ENCODE data around the gene GALNT10.

The GALNT10 gene

DNA sequence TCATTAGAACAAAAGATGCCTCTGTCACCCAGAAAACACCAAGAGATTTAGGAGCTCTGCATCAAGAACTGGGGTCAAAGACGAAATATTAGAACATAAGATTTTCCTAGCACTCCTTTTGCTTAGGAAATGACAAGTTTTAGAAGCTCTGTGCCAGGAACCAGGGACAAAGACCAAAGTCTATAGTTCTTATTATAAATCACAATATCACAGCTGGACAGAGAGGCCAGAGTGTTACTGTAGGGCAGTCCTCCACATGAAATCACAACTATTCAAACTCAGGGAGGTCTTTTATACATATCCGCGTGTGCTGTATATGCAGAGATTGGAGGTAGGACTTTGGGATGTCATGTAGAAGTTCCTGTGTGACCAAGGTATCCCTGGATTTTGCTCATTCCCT lies 138.5 kb downstream of the GALNT10 start:
- DNase-seq, result no peak

DNA sequence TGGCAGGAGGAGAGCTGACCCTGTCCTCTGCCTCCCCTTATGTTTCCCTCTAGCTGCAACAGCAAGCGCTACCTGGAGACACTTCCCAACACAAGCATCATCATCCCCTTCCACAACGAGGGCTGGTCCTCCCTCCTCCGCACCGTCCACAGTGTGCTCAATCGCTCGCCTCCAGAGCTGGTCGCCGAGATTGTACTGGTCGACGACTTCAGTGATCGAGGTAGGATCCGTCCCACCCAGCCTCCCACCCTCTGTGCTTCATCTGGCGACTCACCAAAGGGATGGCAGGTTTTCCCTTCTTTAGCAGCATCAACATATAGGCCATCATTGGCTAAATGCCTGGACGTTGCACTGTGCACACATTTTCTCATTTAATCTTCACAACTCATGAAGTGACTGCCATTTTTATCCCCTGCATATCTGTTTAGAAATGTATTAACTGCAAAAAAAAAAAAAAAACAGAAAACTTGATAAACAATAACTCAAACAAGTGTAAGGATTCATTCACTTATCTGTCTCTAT lies 139.0 kb downstream of the GALNT10 start:
- no peak for DNase-seq

DNA sequence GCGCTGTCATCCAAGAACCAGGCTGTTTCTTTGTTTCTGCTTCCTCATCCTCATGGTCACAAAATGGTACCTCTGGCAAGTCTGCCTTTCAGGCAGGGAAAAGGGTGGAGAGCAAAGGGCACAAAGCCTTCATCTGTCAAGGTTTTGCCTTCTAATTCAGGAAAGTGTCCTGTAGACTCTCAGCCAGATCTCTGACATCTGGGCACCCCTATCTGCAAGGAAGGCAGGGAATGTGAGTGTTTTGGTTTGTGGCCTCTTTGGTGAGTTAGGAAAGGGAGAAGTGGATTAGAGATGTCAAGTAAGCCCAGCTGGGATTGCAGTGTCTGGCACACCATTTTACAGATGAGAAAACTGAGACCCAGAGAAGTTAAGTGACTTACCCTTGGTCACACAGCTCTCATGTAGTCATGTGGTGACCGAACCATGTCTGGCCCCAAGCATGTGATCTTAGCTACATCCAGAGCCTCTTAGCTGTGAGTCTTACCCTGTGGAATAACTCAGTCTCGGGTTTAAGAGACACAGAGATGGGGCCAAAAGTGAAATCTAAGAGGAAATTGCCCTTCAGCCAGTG lies 139.6 kb downstream of the GALNT10 start:
- no peak for DNase-seq

DNA sequence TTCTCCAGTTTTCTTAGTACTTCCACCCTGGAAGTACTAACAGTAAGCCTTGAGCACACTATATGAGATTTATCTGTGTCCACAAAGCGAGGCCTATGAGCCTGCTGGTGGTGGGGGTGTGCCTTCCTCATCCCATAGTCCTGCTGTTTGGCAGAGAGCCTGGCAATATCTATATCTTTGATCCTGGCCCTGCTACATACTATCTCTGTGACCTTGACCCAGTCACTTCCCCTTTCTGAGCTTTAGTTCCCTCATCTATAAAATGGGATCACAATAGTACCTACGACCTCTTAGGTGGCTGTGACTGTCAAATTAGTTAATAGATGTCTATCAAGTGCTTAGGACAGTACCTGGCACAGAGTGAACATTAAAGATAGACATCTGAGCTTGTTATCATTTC lies 140.7 kb downstream of the GALNT10 start:
- no peak for DNase-seq

DNA sequence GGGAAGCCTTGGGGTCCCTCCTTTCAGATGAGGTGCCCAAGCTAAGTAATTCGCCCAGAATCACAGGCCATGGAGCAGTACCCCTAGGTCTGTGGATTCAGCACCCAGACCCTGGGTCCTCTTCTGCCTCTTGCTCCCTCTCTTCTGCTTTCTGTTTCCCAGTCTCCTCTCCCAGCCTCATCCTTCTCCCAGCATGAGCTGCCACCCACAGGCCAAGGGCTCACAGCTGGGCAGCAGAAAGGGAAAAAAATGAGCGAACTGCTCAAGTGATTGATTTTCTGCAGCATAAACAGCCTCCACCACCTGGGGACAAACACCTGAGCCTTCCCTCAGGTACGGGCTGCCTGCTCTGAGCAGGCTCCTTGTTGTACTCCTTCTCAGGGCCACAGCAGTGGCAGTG lies 141.4 kb downstream of the GALNT10 start:
- DNase-seq, result no peak

DNA sequence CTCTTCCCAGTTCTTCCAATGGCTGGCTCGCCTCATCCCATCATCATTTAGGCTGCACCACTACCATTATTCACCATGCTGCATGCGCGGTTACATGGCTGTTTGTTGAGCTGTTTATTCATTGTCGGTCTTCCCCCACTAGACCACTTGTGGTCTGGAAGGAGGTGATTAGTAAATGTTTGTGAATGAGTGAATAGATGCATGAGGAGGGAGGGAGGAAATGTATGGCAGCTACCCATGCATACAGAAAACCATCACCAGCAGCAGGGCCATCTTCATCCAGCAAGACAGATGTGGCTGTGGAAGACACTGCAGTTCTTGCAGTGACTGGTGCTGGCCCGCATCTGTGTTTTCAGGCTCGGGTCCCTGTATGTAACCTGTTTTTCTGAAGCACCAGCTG lies 141.9 kb downstream of the GALNT10 start:
- no peak for DNase-seq

DNA sequence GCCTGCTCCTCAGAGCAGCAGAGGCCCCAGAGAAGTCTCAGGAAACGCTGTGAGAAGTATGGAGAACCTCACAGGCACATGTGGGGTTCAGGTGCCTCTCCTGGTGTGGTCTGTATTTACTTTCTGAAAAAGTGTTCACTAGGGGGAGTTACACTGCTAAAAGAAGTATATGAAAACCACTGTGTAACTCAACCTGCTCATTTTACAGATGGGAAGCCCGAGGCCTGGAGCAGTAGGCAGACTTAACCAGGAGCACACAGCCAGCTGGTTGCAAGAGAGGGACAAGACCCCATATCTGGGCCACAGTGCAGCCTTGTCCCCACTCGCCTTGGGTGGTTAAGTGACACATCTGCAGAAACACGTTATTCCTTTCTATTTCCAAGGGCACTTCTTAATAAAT lies 142.5 kb downstream of the GALNT10 start:
- no peak for DNase-seq

DNA sequence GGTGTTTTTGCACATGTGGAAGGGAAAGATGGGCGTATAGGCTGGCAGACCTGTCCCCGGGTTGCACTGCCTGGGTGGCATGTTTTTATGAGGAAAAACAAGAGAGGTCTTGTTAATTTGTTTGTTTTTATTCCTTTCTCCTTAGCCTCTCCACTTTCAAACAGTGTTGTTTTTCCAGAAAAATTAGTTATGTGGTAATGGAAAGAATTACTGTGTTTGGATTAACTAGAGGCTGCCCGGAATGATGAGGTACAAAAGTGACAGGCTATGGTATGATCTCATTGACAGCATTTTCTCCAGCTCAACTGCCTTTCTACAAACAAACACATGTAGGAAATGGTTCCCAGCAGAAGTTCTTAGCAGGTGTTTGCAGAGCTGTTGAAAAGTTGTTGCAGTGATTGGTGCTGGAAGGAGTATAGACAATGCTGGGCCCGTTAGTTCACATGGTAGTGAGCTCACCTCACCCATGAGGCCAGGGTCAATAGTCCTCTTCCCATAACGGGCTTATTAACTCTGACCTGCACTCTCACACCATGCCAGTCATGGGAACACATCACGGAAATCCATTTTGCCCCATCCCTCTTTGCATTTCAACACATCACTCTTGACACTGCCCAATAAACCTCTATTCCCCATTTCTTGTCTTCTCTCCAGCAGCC lies 144.0 kb downstream of the GALNT10 start:
- DNase-seq, result no peak

DNA sequence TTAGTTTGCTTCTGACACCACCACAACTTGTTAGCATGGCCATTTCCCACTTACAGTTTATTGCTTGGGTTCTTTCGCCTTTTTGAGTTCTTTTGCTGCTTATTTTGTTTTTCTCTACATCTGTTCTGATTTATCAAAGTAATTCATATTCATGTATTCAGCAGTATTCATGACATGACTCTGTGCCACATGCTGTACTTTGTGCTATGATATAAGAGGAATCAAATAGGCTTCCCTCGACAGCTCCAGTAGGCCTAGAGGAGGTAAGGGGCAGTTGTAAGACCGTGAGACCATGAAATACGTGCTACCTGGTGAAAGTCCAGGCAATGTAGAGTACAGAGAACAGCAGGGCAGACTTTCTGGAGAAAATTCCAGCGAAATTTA lies 144.5 kb downstream of the GALNT10 start:
- DNase-seq, result no peak

DNA sequence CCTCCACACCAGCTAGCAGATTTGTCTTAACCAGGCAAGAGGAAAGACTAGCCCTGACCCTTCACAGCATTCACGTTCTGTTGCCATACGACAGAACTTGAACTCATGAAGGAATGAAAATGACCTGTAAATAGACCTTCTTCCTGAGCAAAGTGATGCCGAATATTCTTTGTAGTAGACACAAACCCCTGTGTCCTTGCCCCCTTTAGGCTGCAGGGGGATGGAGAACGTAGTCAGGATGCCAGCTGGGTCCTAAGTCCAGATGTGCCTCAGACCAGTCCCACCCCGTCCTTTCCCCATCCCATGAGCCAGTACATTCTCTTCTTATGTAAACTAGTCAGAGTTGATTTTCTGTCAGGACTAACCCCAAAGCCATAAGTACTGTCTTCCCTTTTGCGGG lies 151.1 kb downstream of the GALNT10 start:
- no peak for DNase-seq

DNA sequence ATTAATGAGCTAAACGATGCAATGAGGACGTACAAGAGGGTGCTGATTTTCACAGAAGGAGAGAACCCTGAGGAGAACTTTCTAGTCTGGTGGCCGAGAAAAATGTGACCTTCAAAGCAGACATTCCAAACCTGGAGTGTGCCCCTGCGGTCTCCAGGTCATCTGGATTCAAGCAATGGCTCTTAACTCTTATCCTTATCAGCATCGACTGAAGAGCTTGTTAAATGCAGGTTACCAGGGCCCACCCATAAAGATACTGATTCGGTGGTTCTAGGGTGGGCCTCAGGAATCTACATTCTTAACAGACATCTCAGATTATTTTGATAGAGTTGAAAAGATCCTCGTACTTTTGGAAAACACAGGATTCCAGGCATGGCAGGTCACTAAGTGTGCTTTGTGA lies 151.7 kb downstream of the GALNT10 start:
- no peak for DNase-seq

DNA sequence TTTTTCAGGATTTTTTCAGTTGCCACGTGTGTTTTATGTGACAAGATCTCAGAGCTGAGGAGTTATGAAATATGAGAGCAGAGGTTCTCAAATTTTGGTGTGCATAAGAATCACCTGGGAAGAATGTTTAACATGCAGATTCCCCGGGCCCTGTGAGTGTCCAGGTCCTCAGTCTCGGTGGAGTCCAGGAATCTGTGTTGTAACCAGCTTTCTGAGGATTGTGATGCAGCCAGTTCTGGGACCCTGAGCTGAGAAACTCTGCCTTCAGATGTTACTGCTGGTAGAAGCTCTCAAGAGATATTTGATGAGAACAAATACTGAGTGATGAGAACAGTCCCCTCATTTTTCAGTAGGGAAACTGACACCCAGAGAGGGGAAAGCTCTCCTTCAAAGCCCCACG lies 152.4 kb downstream of the GALNT10 start:
- no peak for DNase-seq

DNA sequence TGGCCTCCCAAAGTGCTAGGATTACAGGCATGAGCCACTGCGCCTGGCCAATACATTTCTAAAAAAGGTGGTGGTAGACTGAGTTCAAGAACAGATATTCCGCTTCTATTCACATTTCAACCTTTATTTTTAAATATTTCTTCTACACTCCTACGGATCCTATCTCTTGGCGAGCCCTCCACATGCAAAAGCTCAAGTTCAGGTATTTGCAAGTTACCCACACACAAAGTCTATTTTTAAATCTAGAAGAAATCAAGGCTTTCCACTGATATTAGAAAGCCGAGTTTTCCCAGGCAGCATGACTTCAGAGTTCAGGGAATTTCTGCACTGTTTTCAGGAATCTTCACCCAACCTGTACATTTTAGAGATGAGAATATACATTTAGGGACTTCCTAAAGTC lies 153.9 kb downstream of the GALNT10 start:
- no peak for DNase-seq

DNA sequence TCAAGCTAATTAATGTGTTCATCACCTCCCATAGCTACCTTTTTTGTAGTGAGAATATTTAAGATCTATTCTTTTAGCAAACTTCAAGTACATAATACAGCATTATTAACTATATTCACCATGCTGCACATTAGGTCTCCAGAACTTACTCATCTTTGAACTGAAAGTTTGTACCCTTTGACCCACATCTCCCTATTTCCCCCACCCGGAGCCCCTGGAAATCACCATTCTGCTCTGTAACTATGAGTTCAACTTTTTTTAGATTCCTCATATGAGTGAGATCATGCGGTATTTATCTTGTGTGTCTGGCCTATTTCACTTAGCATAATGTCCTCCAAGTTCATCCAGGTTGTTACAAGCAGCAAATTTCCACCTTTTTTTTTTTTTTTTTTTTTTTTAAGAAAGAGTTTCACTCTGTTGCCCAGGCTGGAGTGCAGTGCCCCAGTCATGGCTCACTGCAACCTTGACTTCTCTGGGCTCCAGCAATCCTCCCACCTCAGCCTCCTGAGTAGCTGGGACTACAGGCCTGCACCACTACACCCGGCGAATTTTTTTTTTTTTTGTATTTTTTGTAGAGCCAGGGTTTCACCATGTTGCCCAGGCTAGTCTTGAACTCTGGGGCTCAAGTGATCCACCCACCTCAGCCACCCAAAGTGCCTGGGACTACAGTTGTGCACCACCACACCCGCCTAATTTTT lies 154.9 kb downstream of the GALNT10 start:
- DNase-seq, result no peak

DNA sequence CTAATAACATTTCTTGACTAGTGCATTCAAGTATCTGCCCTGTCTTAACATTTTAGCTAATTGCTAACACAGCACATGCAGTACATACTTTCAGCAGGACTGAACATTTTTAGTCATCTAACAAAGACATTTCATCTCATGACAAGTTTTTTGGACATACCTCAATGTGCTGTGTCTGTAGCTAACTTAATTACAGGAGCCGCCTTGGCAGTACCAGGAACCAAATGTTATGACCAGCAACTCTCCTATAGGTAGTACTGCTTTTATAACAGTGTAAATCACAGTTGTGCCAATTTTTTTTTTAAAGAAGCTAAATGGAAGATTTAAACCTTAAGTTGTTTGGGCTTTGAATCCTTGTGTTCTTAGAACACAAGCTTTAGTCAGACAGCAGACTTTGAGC lies 155.9 kb downstream of the GALNT10 start:
- DNase-seq, result no peak

DNA sequence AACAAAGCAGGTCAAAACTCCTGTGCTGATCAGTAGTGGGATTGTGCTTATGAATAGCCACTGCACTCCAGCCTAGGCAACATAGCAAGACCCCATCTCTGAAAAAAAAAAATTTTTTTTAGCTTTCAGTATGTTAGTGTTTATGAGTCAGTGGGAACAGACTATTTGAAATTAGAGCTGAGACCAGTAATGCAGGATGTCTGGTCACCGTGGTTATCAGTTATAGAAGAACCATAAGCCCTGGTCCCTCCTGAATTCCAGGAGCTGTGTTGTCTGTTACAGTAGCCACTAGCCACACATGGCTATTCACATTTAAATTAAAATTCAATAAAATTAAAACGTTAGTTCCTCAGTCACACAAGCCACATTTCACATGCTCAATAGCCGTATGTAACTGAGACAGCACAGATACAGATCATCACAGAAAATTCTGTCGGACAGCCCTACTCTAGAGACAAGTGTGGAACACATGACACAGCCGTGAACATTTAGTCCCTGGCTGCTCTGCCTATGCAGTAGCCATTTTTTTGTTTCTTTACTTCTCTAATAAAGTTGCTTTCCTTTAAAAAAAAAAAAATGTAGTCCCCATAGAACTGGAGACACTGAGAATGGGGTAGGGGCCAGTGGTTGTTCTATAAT lies 159.2 kb downstream of the GALNT10 start:
- DNase-seq, result no peak

DNA sequence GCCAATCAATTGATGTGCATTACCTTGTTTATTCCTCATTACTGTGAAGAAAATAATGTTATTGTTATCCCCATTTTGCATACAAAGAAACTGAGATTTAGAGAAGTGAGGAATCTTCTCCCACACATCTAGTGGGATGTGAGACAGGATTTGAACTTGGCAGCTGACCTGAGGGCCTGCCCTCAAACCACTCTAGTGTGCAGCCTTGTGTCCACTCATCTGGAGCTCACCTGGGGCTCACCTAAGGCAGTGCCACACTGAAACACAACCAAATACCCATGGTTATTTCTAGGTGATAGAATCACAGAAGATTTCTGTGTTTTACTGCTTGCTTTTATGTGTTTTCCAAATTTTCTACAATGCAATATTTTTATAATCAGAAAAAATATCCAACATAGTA lies 160.6 kb downstream of the GALNT10 start:
- DNase-seq, result no peak

DNA sequence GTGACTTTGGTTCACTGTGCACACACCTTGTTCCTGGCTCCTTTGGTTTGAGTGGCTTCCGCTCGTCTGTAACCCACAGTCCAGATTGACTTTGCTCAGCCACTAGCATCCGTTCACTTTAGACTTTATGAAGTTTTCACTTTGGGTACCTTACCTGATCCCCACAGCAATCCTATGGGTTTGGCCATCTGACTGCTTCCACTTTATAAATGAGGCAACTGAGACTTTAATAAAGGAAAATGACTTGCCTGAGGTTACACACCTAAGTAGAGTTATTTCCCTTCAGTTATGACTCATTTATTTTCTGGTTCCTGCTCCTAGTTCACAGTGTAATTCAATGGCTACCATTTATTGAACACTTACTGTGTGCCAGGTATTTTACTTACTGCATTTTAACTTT lies 161.0 kb downstream of the GALNT10 start:
- DNase-seq, result no peak

DNA sequence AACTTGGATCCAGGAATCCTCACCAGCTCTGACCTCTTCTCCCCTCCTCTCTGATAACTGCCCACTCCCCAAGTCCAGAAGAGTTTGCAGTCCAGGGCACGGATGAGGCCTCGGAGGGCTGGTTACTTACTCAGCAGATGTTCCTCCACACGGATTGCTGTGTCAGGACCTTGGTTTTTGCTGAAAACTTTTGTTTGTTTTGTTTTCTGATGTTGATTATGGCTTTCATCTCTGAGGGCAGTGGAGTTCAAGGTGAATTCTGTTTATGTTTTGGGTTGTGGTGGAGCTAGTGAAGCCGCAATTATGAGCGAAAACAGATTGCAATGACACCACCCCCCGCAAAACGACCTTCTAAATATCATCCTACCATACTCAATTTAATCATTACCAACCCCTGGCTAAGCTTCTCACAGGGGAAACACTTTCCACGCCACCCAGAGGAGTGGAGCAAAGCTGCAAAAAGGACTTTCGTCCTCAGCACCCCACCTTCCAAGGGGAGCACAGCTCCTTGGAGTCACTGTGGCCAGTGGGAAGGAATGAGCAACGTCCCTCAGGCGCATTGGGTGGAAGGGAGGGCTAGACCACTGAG lies 162.5 kb downstream of the GALNT10 start:
- no peak for DNase-seq

DNA sequence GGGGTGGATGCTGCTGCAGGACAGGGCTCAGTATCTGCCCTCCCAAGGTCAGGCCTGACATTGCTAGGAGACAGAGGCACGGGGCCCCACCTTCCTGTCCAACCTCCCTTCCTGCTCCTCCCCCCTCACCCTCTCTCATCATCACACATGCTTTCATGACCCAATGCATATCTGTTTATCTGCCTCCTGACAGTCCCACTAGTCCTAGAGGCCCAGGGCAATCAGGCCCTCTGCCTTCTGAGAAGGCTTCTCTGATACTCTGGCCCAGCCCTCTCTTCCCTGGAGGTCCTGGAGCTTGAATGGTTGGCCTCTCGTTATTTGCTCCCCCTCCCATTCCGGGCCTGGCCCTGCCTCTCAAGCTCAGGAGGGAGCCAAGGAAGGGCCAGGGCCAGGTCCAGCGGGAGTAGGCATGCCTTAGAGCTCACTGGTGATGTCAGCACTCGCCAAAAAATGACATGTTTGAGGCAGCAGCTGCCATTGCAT lies 164.6 kb downstream of the GALNT10 start:
- no peak for DNase-seq

DNA sequence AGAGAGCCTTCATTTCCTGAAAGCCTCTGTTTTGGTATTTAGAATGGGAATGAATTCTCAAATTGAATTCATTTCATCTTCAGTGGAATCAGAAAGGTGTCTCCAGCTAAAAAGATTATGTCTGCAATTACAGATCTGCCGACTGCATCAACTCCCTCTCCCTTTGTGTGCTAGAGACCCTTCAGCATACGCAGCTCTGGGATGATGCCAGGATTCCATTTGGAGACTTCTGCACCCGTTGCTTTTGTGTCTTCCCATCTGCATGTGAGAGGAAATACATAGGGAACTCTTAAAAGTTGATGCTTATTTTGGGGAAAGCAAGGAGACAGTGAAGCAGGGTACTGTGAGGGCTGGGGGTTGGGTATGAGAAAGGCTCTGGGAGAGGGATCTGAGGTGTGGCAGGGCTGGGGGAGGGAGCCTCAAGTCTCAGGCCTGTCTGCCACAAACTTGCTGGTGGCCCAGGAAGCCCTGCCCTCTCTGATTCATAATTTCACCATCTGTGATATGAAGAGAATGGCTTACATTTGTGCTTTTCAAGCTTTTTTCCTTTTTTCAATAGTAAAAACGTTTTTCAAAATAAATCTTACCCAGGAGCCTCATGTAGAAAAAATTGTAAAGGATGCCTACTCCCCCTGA lies 165.6 kb downstream of the GALNT10 start:
- DNase-seq, result no peak

DNA sequence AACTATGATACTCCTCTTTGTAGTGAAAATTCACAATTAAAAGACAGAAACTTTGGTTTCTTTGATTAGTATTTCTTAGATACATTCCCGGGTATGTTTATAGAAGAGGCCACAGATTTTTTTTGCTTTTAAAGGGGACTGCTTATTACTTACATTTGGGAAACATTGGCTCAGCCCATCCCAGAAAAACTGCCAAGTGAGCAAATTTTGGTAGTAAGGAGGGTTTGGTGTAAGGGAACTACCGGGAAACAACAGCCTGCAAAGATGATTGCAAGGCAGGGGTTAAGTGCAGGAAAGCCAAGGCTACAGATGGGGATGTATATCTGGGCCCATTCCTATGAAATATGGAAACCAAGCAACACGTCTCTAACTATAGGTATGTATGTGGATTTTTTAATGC lies 166.4 kb downstream of the GALNT10 start:
- DNase-seq, result no peak

Measured in suppressor macrophage (primary cell).